Activated T-cell treated with anti-CD3 and anti-CD28 coated beads for 1 hour (primary cell): ENCODE measurements around the gene DGKI.

ENCODE experiments used
- DNase-seq: peaks from one replicate; pipeline ENCODE4 v3.0.0-alpha.2; 2020; ENCODE audit warnings: low read depth

DGKI gene

DNA sequence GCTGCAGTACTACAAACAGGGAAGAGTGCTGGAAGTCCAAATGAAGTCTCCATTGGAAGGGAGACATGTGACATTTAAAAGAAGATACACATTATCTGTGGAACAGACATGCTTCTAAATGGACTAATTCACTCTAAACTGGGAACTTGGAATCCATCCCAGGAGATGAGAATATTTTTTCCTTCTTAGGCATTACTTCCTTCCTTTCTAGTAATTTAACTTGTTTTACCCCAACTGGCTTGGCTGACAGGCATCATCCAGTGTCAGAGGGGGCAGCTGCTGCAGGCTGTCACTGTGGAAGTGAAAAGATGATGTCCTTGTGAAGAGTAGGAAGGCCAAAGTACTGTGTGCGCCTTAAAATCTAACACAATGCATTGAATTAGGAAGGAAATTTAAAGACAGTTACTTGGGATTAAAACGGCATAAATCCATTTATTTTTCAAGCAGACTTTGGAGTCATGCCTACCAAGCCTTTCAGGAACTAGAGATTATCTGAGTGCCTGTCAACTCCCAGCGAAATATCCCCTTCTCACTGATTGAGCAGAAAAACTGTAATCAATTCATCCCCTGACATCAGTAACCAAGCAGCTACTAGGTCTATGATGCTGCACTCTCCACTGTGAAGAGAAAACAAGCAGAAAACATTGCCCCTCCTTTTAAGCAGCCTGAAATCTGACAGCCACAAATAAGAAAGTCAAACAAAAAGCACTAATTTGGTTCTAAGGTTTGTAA lies 161.2 kb downstream of the DGKI start:
- no peak for DNase-seq

DNA sequence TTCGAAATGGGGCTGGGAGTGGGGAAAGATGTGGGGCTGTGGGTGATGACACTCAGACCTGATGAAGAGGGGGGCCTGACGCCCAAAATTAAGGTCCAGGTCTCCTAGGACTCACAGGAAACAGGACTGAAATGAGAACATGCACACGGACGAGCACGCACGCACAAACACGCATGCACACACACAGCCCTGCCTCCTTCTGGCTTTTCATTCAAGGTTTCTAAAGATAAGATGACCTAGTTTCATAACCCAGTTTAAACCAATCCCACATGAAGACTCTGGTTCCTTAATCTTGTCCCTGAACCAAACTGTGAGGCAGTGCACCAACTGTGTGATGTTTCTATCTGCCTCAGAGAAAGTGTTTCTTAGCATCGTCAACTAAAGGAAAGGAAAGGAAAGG lies 162.0 kb downstream of the DGKI start:
- no peak for DNase-seq

DNA sequence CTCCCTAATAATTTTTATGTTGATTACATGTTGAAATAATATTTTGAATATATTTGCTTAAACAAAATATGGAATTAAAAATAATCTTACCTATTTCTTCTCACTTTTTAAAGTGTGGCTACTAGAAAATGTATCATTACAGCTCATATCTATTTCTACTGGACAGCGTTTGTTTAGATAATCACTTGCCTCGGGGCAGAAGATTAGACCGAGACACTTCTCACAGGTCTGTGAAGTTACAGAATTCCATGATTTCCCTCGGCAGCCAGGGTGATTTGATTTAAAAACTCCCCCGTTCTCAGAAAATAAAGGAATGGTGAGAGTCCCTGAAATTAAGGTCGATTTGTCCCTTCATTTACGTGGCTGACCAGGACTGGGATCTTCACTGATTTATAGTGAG lies 162.5 kb downstream of the DGKI start:
- DNase-seq: no peak

DNA sequence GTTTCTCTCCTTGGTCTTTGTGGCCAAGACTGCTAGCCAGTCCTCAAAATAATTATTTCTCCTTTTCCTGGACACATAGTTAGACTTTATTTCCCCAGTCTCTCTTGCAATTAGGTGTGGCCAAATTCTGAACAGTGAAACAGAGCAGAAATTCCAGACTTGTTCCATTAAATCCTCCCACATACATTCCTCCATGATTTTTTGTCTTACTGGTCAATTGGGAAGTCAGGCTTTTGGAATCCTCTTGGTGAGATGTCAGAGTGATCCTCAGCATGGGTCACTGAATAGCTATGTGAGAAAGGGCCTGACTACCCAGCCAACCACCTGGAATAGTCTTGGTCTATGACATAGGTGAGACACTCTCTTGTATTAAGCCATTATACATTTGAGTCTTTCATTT lies 164.2 kb downstream of the DGKI start:
- no peak for DNase-seq

DNA sequence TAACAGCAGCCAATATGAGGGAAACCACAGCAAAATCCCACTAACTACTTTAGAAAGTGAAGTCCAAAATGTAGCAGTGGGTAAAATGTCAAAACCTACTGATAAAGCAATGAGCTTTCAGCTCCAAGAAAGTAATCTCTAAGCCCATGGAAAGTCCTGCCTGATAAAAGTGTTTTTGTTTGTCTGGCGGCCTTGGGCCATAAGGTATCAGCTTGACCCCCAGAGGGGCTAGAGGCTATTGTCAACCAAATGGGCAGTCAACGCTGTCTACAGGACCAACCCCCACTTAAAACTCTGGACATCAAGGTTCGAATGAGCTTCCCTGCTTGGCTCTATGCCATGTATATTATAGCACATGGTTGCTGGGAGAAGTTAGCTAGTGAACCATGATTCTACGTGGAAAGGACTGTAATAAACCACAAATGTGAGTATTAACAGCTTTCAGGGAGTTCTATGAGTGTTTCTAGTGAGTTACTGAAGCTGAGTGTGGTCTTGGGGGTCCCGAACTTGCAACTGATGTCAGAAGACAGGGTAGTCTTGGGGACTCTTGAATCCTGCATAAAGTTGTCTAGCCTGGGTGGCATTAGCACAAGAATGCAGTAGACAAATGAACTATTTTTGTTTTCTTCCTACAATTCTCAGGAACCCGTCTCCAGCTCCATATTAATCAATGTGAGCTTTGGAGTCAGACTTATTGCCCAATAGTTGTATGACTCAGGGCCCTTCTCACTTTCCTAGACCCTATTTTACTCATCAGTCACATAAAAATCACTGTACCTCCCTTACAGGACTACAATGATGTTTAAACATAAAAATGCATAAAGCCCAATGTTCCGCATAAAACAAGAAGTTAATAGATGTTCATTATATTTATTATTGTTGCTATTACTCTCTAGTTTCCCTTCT lies 164.9 kb downstream of the DGKI start:
- DNase-seq: no peak

DNA sequence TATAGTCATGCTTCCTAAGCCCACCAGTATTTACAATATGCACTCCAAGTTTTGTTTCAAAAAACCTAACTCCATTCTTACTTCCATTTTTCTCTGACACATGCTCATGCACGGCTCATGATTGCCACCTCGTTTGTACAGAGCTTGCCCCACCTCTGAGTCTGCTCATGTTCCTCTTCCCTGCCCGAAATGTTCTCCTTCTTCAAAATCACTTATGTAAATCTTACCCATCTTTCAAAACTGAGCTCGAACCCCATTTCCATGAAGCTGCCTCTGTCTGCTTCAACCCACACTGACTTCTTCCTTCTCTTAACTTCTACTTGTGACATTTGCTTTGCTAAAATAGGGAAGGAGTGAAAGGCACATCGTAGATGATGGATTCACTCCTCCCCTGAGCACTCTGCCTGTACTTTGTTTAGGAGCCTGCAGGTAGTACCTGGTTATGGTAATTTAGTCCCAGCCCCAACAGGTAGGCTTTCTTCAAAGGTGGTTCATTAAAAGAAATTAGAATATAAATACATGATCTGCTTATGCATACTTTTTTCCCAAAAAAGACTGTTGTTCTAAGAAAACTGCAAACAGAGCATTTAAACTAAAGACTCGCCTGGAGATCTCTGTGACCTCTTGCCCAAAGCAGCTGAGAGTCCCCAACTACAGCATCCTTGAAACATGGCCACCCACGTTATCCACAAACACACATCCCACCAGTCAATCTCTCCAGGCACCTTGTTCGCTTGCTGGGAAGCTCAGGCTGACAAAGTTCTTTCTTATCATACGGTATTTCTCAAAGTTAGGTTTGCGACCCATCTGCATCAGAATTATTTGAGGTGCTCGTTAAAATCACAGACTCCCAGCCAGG lies 172.0 kb downstream of the DGKI start:
- no peak for DNase-seq

DNA sequence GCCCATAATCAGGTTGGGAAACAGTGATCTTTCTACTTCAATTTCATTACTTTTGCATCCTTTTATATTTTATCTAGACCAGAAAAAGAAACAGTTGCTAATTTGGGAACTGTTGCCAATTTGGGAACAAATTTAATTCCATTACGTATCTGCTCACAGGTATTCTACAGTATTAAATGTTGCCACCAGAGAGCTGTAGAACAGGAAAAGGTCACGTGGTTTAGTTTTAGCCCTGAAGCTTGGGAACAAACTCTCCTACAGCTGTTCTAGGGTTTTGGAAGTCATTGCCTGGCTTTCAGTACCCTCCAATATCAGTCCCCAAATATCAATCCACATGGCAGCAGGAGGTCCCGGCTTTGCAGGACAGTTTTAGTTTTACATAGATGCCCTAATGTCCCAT lies 172.7 kb downstream of the DGKI start:
- DNase-seq: no peak

DNA sequence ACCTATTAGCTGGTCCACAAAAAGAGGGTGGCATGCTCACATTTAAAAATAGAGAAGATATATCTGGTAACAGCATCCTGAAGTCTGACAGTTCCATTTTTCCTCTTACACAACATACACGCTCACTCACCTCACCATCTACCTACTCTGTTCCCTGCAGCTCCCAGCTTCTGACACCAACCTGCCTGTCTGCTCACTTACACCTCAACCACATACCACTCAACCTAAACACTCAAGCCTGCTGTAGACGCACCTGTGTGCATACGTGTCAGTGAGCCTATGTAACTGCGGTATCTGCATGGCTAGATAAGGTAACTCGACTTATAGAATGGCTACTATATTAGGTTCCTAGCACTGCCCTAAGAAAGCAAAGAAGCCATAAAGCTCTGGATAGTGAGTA lies 174.9 kb downstream of the DGKI start:
- DNase-seq: no peak

DNA sequence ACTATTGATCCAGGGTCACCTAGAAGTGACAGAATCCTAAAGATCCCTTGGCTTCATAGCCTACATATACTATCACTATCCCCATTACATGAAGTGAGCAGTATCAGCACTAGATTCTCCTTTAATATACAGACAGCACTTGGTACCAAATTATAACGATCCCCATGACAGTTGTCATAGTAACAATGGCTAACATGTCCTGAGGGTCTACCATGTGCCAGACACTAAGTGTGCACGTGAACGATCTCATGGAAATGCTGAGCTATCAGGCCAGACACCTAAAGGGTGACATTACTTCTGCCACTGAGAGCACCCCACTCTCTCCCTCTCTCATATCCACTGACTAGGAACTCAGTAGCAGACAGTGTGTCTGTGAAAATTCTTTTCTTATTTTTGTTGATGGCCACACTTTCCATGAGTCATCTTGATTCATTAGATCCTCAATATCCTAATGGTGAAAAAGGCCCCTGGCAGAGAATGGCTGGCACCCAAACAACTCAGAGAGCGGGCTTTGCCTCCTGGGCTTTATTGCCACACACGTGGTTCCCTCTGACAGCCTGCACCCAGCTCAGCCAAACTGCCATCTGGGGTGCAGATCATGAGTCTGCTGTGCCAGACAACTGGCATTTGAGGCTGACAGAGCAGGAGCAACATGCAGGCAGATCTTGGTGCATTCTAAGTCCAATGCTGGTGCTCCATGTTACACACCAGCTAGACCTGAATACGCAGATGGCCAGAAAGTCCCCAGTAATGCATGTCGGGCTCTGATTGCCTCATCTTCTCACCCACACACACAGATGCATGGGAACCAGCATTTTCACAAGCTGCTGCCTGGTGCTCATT lies 176.3 kb downstream of the DGKI start:
- no peak for DNase-seq

DNA sequence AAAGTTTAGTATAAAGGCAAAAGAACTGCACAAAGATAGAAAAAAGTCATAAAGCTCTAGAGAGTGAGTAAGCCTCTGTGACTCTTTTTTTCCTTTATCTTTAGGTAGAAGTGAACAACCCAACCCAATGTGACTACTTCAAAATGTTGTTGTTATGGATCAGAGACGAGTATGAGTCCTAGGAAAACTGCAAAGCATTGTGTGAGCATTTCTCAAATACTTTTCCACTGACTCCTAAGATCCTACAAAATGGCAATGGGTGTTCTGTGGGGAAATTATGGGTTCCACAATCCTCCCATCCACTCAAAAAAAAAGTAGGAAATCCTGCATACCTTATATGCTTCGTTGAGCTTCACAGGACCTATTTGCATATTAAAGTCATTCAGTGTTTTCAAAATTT lies 177.1 kb downstream of the DGKI start:
- no peak for DNase-seq

DNA sequence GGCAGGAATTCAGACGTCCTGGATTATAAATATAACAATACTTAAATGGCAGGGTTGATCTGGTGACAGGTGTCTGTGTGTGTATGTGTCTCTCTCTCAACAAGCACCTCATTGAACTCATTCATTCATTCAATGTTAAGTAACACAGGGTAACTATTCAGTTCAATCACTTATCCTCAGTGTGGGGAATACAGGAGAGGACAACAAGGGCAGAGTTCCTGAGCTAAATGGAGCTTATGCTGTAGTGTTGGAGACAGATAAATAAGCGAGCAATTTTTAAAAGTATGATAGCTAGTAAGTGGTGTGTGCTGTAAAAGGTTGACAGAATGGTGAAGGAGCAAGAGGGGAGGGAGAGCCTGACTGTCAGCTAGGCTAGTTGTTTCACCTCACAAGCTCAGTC lies 178.4 kb downstream of the DGKI start:
- DNase-seq: no peak

DNA sequence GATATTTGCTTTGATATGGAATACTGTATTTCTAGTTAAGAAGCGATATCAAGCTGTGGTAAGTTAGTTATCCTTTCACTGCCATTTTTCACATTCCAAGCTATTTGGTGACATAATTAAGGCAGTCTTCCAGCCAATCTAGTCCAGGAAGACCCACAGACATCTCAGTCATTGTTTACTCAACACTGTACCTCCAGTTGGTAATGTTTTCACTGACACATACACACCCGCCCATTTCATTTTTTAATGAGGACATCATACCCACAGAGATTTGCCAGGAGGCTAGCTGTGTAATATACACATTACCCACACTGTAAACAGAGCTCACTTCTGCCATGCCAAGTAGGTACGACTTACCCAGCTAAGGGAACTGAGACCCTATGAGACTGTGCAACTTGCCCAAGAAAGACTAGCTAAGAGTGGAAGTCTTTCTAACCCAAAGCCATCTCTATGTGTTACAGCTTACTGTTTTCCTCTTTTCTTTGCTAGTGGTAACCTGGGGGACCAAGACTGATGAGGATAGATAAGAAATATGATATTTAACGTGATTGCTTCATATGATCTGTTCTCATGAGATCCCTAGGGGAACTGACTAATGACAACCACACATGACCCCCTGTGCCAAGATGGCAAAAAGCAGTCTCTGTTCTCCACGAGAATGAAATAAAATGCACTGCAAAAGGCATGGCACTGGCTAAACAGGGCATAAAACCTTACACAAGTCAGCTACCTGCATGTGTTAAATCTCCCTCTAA lies 179.0 kb downstream of the DGKI start:
- DNase-seq: no peak

DNA sequence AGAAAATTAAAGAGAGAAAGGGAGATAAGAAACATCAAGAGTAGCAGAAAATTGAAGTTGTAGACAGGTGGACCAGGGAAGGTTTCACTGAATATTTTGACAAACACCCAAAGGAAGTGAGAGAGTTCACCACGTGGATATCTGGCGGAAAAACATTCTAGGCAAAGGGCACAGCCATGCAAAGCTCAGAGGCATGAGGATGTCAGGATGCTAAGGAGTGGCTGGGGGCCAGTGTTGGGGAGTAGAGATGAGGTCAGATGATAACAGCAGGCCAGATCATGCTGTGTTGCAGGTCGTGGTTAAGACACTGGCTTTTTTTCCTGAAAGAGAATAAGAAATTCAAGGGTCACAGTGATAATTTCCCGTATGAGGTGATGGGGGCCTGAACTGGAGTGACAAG lies 181.9 kb downstream of the DGKI start:
- DNase-seq: no peak

DNA sequence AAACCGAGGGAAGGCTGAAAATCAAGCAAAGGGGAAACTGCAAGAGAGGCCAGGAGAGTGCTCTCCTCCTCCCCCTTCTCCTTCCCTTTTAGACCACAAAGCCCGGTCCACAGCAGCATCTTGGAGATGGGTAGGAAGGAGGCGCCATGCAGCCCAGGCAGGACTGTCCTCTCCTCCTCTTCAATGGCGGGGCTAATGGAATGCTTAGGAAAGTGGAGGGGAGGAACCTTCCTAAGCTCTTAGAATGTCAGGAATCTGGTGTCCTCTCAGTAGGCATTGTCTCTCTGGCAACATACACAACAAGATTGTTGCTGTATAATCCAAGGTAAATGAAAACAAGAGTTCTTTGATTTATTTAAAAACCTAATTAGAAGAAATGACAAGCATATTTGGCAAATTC lies 185.1 kb downstream of the DGKI start:
- DNase-seq: no peak

DNA sequence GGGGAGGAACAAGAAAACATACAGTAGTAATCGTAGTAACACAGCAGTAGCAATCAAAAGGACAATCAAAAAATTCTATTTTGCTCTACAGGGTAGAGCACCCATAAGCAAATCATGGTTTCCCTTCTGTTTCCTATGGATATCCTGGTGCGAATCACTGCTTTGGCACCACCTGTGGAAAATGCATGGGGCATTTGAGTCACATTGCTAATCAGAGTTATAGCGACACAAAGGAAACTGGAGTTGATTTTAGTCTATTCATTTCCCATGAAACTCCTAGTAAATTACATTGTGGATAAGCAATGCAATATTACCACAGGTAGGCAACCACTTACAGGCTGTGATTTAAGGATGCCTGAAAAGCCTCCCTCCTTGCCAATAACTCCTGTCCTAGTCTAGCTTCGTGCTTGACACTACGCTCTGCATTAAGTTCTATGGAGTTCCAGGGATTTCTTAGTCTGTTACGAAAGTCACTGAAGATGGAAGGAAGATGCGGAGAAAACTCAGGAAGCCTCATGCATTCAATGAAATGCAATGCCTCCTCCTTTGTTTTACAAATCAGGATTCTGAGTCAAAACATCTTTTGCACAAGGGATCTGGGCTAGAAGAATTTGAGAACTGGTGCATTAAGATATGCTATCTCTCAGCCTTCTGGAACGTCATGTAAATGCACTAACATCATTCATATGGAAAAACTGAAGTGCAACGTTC lies 188.4 kb downstream of the DGKI start:
- no peak for DNase-seq

DNA sequence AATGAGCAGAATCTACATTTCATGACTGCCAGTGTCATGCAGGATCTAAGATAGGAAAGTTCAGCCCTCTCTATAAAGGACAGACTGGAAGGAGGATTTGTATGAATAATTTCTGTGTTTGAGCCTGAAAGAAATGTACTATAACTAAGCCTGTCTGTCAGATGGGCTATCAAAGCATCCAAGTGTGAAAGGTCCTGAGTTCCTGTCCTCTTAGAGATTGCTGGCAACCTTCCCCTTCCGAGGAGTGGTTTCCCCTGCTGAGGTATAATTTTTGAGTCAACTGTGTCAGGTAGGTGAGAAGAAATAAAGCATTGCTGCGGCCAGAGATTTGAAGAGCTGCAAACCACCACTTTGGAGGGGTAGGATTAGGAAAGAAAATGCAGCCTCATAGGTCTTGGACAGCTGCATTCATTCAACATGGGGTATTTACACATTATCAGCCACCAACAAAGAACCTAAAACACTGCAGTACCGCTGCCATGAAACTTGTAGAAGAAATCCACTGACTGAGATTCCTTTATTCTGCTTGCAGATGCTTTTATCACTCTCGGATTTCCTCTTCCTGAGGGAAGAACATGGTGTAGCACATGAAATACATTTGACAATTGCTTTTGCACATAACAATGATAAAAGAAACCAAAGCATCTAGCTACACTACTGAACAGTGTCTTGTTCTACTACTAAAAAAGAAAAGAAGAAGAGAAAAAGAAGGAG lies 189.1 kb downstream of the DGKI start:
- no peak for DNase-seq

DNA sequence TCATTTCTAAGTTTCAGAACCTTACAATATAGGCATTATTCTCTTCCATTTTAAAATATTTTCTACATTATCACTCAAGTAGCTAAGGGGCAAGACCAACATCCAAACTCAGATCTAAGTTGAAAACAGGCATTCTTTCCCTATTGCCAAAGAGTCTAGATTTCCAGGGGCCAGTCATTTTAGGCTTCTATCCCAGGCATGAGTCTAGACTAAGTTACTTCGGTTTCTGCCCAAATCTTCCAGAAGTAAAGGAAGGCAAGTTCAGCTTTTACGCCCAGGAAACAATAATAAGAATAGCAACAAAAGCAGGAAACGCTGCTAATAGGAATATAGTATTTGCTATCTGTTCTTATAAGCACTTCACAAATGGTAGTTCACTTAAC lies 189.9 kb downstream of the DGKI start:
- no peak for DNase-seq

DNA sequence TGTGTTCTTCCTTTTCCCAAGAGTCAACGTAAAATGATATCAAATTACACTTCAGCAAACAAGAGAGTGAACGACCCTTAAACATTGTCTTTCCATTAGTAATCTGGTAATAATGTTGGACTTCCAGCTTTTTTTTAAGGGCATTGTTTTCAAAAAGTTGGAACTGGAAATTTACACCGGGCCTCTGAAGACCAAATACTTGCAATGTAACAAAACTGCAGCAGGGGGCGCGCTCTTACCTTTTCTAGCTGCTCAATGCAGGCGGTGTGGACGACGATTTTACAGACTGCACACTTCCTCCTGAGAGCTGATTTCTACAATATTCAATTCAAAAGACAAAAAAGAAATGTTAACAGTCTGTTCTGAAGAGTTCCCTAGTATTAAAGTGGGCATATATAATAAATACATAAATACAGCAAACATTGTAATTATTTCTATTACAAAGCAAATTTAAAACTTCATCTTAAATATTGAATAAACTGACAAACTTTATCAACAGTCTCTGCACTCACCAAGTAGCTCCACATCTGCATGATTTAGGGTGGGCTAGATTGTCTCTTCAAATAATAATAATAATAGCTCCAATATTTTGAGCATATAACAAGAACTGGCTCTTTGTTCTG lies 190.4 kb downstream of the DGKI start:
- peak; percentile 37 for DNase-seq

DNA sequence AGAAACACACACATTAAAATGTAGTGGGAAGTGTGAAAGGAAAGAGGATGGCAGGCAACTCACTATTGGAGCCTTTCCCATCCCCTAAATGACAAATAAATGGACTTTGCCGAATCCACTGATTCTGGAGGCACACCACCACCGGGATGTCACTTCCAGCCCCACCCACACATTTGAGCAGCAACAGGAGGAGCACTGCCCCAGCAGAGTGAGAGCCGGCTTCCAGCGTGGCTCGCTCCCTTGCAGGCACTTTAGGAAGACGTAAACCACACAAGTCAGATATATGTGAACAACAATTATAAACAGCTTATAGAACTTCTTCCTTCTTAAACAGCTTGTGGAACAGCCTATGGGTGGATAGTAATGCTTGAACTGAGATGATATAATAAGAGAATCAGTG lies 191.0 kb downstream of the DGKI start:
- no peak for DNase-seq
